ENCODE data around the gene IL4I1. TPM values are rescaled to one million over a fixed set of nuclear protein-coding genes. Genes with fewer than 3 reads are reported as not detected.
A peak's percentile ranks its signal among the peaks of the same experiment; 100 is the strongest.

The IL4I1 gene
- polyA plus RNA-seq, 1 of the 3 experiments (the other 2 are of a cell fraction), result 0.35 TPM

DNA sequence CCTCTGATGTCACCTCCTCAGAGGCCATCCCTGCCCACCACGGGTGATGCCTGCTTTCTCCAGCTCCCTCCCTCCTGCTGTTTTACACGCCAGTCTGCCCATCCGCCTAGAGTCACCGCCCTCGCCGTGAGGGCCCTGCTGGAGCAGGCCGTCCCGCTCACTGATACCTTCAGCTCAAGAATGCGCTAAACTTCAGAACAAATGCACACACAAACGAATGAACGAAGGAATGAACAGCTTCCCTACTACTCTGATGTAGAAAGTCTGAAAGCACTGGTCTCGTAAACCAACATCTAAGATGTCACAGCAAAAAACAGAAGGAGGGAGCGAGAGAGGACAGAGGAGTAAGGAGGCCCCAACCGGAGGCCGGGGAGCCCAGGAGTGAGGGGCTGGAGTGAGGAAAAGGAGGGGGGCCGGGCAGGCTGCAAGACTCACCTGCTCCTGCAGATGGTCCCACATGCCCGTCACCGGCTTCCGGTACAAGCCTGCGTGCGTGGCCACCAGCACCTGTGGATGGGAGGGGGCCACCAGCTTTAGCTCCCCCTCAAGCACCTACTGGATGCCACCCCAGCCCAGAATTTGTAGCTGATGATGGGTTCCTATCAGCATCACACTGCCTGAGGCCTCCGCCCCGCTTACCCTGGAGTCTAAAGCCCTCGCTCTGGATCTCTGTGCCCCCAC, 33.3 kb downstream of the IL4I1 start:
- Histone ChIP-seq H3K4me2 (no peak overlapping the region), H3K9me2 (no peaks in the 10 kb centered on the region), H3K79me2 (ENCODE audit: insufficient read depth) (peaks cover 42% of the 10 kb centered on the region), H3K27me3 (ENCODE audit: insufficient read depth) (no peaks in the 10 kb centered on the region), H3K4me3 (ENCODE audit: low read depth in 2 of 2, low read length in 1 of 2) (no peak overlapping the region), H3K36me3 (replicated peaks in 1 of 2; ENCODE audit: control insufficient read depth in 1 of 2, insufficient read depth in 2 of 2, low read length in 1 of 2) (peaks cover 25 to 51% of the 10 kb centered on the region in 2 experiments), H3K9me3 (no peaks in the 10 kb centered on the region), H2AFZ (ENCODE audit: low read depth) (no peak overlapping the region), H3F3A (replicated peaks; ENCODE audit: insufficient read depth) (peaks cover 41% of the 10 kb centered on the region), H3K9ac (no peak overlapping the region), H4K20me1 (ENCODE audit: insufficient read depth) (peaks cover 30% of the 10 kb centered on the region), H3K4me1 (ENCODE audit: control insufficient read depth in 1 of 2, insufficient read depth in 2 of 2, low read depth in 1 of 2, low read length in 1 of 2) (peaks cover 26% of the 10 kb centered on the region in 2 experiments; a peak in 3 of 4 replicates), H3K27ac (ENCODE audit: low read depth in 2 of 2, low read length in 1 of 2) (no peak overlapping the region; a peak in 1 of 4 replicates)
- ChIA-PET POLR2A (interaction anchor here (2.6 kb wide), 1 partner anchor 12 kb away, joined by 25 read pairs; the partner anchor contains the start of gene PTOV1), CTCF (interaction anchor here (0.6 to 3.4 kb wide), 6 partner anchors 10 to 112 kb away, joined by 3 to 20 read pairs (median 4); partner anchors contain the start of genes AKT1S1, PTOV1 and TBC1D17)
- TF ChIP-seq SIN3A (IDR thresholded peaks at IDR 0.05; ENCODE audit: borderline replicate concordance, low read depth, low read length), result no peak
- TF ChIP-seq TEAD4 (IDR thresholded peaks at IDR 0.05; ENCODE audit: borderline replicate concordance, insufficient read depth), result no peak
- TF ChIP-seq NRF1 (IDR thresholded peaks at IDR 0.05; ENCODE audit: low read depth, low read length), result no peak
- TF ChIP-seq ELF1 (IDR thresholded peaks at IDR 0.05), result no peak
- TF ChIP-seq EP300 (IDR thresholded peaks at IDR 0.05; ENCODE audit: borderline replicate concordance in 1 of 2, low read depth in 1 of 2, low read length in 1 of 2), result no peak
- no peak for TF ChIP-seq TCF12 (IDR thresholded peaks at IDR 0.05)
- TF ChIP-seq, protein P1, sequence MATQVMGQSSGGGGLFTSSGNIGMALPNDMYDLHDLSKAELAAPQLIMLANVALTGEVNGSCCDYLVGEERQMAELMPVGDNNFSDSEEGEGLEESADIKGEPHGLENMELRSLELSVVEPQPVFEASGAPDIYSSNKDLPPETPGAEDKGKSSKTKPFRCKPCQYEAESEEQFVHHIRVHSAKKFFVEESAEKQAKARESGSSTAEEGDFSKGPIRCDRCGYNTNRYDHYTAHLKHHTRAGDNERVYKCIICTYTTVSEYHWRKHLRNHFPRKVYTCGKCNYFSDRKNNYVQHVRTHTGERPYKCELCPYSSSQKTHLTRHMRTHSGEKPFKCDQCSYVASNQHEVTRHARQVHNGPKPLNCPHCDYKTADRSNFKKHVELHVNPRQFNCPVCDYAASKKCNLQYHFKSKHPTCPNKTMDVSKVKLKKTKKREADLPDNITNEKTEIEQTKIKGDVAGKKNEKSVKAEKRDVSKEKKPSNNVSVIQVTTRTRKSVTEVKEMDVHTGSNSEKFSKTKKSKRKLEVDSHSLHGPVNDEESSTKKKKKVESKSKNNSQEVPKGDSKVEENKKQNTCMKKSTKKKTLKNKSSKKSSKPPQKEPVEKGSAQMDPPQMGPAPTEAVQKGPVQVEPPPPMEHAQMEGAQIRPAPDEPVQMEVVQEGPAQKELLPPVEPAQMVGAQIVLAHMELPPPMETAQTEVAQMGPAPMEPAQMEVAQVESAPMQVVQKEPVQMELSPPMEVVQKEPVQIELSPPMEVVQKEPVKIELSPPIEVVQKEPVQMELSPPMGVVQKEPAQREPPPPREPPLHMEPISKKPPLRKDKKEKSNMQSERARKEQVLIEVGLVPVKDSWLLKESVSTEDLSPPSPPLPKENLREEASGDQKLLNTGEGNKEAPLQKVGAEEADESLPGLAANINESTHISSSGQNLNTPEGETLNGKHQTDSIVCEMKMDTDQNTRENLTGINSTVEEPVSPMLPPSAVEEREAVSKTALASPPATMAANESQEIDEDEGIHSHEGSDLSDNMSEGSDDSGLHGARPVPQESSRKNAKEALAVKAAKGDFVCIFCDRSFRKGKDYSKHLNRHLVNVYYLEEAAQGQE (IDR thresholded peaks at IDR 0.05; ENCODE audit: low read depth, low read length), result no peak
- TF ChIP-seq GATA2 (CRISPR knock-in tag; IDR thresholded peaks at IDR 0.05), result no peak
- TF ChIP-seq, protein P2, sequence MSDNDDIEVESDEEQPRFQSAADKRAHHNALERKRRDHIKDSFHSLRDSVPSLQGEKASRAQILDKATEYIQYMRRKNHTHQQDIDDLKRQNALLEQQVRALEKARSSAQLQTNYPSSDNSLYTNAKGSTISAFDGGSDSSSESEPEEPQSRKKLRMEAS (IDR thresholded peaks at IDR 0.05; ENCODE audit: low read depth), result no peak
- 90% methylated on average over 22 of the region's 24 CpGs for WGBS (ENCODE audit: low lambda C conversion rate)
- DNase-seq, result no peak

DNA sequence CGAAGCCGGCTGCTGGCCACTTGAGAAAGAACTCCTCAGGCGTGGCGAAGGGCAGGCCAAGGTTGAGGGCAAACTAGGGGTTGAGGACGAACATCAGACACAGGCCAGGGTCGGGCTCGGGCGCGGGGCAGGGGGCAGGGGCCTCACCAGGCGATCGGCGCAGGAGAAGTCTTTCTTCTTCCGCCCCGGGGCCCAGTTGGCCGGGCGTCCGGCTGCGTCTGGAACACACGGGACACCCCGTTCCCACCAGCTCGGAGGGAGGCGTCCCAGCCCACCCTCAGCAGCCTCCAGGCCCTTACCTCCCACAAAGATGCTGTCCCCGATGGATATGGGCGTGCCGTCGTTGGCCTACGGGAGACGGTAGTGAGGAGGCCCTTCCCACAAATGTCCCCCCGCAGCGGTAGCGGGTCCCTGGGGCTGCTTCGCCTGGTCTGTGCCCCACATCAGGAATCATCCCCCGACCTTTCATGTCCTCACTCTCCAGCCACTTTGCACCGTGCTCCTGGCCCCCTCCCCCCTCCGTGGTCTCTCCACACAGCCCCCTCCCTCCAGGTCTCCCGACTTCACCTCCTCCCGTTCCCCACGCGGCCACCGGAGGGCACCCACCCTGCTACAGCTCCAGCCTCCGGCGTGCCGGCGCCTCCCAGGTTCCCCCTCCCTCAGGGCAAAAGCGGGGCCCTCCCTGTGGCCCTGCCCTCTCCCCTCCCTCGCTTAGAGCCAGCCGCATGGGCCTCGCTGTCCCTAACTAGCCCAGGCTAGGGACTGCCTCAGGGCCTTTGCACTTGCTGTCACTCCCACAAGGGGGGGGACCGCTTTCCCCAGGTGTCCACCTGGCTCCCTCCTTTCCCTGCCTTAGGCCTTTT, 34.1 kb downstream of the IL4I1 start:
- CTCF ChIA-PET, result interaction anchor here (1.0 to 3.4 kb wide), 5 partner anchors 9 to 111 kb away, joined by 3 to 20 read pairs (median 4); partner anchors contain the start of genes AKT1S1, PTOV1 and TBC1D17
- no peak overlapping the region for H3K9ac ChIP-seq
- peaks cover 42% of the 10 kb centered on the region for H3K79me2 ChIP-seq (ENCODE audit: insufficient read depth)
- H3K36me3 ChIP-seq (replicated peaks in 1 of 2; ENCODE audit: control insufficient read depth in 1 of 2, insufficient read depth in 2 of 2, low read length in 1 of 2), result peaks cover 25 to 57% of the 10 kb centered on the region in 2 experiments
- no peaks in the 10 kb centered on the region for H3K9me2 ChIP-seq
- no peak overlapping the region for H3K4me3 ChIP-seq (ENCODE audit: low read depth in 2 of 2, low read length in 1 of 2)
- no peak for TF ChIP-seq FOXJ3 (CRISPR knock-in tag; IDR thresholded peaks at IDR 0.05)
- no peak for TF ChIP-seq RCOR1 (IDR thresholded peaks at IDR 0.05; ENCODE audit: low read length)
- TF ChIP-seq, protein P3, sequence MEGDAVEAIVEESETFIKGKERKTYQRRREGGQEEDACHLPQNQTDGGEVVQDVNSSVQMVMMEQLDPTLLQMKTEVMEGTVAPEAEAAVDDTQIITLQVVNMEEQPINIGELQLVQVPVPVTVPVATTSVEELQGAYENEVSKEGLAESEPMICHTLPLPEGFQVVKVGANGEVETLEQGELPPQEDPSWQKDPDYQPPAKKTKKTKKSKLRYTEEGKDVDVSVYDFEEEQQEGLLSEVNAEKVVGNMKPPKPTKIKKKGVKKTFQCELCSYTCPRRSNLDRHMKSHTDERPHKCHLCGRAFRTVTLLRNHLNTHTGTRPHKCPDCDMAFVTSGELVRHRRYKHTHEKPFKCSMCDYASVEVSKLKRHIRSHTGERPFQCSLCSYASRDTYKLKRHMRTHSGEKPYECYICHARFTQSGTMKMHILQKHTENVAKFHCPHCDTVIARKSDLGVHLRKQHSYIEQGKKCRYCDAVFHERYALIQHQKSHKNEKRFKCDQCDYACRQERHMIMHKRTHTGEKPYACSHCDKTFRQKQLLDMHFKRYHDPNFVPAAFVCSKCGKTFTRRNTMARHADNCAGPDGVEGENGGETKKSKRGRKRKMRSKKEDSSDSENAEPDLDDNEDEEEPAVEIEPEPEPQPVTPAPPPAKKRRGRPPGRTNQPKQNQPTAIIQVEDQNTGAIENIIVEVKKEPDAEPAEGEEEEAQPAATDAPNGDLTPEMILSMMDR (IDR thresholded peaks at IDR 0.05), result peak; percentile 50
- WGBS (ENCODE audit: low lambda C conversion rate), result 83% methylated on average over 29 of the region's 49 CpGs
- peak; percentile 77 for DNase-seq
- H2AFZ ChIP-seq (ENCODE audit: low read depth), result no peak overlapping the region
- no peak overlapping the region for H3K4me2 ChIP-seq
- H3K27me3 ChIP-seq (ENCODE audit: insufficient read depth), result no peaks in the 10 kb centered on the region
- H3K9me3 ChIP-seq, result no peaks in the 10 kb centered on the region
- no peak overlapping the region; a peak in 1 of 4 replicates for H3K27ac ChIP-seq (ENCODE audit: low read depth in 2 of 2, low read length in 1 of 2)
- POLR2A ChIA-PET, result no interaction called here
- H4K20me1 ChIP-seq (ENCODE audit: insufficient read depth), result peaks cover 36% of the 10 kb centered on the region
- peaks cover 22 to 23% of the 10 kb centered on the region in 2 experiments; a peak in 3 of 4 replicates for H3K4me1 ChIP-seq (ENCODE audit: control insufficient read depth in 1 of 2, insufficient read depth in 2 of 2, low read depth in 1 of 2, low read length in 1 of 2)
- H3F3A ChIP-seq (replicated peaks; ENCODE audit: insufficient read depth), result peaks cover 42% of the 10 kb centered on the region
